ENCODE measurements around the gene CTSW.
A peak's percentile ranks its signal among the peaks of the same experiment; 100 is the strongest.

The CTSW gene

GRCh38 chr11:65920372-65920802 is 40.8 kb downstream of the CTSW start:
- H3K4me2 ChIP-seq = peak overlapping the region; percentile 96
- no peak for TF ChIP-seq CTCF (conservative IDR thresholded peaks at IDR 0.05; ENCODE audit: low read depth, low read length)
- H2AFZ ChIP-seq (ENCODE audit: low read depth) = no peak overlapping the region
- no peak overlapping the region for H3K4me3 ChIP-seq (IDR thresholded peaks at IDR 0.05; ENCODE audit: insufficient read depth, low read depth, low read length)
- H3K4me1 ChIP-seq (ENCODE audit: low read depth, poor library complexity, severe bottlenecking) = peaks cover 14% of the 10 kb centered on the region
- H3K79me2 ChIP-seq (ENCODE audit: insufficient read depth, low read depth) = peaks cover 13% of the 10 kb centered on the region; the same call in 1 of the 2 replicates
- no peaks in the 10 kb centered on the region for H3K36me3 ChIP-seq (ENCODE audit: insufficient read depth)
- H4K20me1 ChIP-seq (ENCODE audit: insufficient read depth) = no peaks in the 10 kb centered on the region
- H3K9ac ChIP-seq = peak overlapping the region; percentile 44; the same call in 1 of the 2 replicates
- H3K27me3 ChIP-seq (ENCODE audit: insufficient read depth, low read depth) = no peaks in the 10 kb centered on the region
- H3K27ac ChIP-seq = no peak overlapping the region

GRCh38 chr11:65921033-65921555 is 41.5 kb downstream of the CTSW start:
- Histone ChIP-seq H3K4me3 (IDR thresholded peaks at IDR 0.05; ENCODE audit: insufficient read depth, low read depth, low read length) (no peak overlapping the region), H3K36me3 (ENCODE audit: insufficient read depth) (no peaks in the 10 kb centered on the region), H3K4me2 (peak overlapping the region; percentile 96), H3K27ac (no peak overlapping the region), H3K79me2 (ENCODE audit: insufficient read depth, low read depth) (peaks cover 13% of the 10 kb centered on the region; the same call in 1 of the 2 replicates), H3K4me1 (ENCODE audit: low read depth, poor library complexity, severe bottlenecking) (peaks cover 14% of the 10 kb centered on the region), H4K20me1 (ENCODE audit: insufficient read depth) (no peaks in the 10 kb centered on the region), H3K9ac (no peak overlapping the region), H3K27me3 (ENCODE audit: insufficient read depth, low read depth) (no peaks in the 10 kb centered on the region), H2AFZ (ENCODE audit: low read depth) (no peak overlapping the region)
- no peak for TF ChIP-seq CTCF (conservative IDR thresholded peaks at IDR 0.05; ENCODE audit: low read depth, low read length)

GRCh38 chr11:65921876-65922275 is 42.2 kb downstream of the CTSW start:
- H3K27me3 ChIP-seq (ENCODE audit: insufficient read depth, low read depth) = no peaks in the 10 kb centered on the region

GRCh38 chr11:65922565-65922964 is 42.9 kb downstream of the CTSW start:
- Histone ChIP-seq H3K79me2 (ENCODE audit: insufficient read depth, low read depth) (peaks cover 10% of the 10 kb centered on the region; the same call in 1 of the 2 replicates), H3K9ac (no peak overlapping the region), H3K4me1 (ENCODE audit: low read depth, poor library complexity, severe bottlenecking) (peaks cover 26% of the 10 kb centered on the region), H3K4me2 (no peak overlapping the region), H3K27me3 (ENCODE audit: insufficient read depth, low read depth) (no peaks in the 10 kb centered on the region), H2AFZ (ENCODE audit: low read depth) (no peak overlapping the region), H4K20me1 (ENCODE audit: insufficient read depth) (no peaks in the 10 kb centered on the region), H3K36me3 (ENCODE audit: insufficient read depth) (no peaks in the 10 kb centered on the region), H3K4me3 (IDR thresholded peaks at IDR 0.05; ENCODE audit: insufficient read depth, low read depth, low read length) (no peak overlapping the region), H3K27ac (no peak overlapping the region)
- no peak for TF ChIP-seq CTCF (conservative IDR thresholded peaks at IDR 0.05; ENCODE audit: low read depth, low read length)

More at GRCh38 chr11:65921876-65922275, 42.2 kb downstream of the CTSW start:
- Histone ChIP-seq H3K4me1 (ENCODE audit: low read depth, poor library complexity, severe bottlenecking) (peaks cover 22% of the 10 kb centered on the region), H2AFZ (ENCODE audit: low read depth) (no peak overlapping the region), H4K20me1 (ENCODE audit: insufficient read depth) (no peaks in the 10 kb centered on the region), H3K36me3 (ENCODE audit: insufficient read depth) (no peaks in the 10 kb centered on the region), H3K9ac (no peak overlapping the region), H3K79me2 (ENCODE audit: insufficient read depth, low read depth) (peaks cover 13% of the 10 kb centered on the region; the same call in 1 of the 2 replicates), H3K4me2 (no peak overlapping the region), H3K27ac (no peak overlapping the region), H3K4me3 (IDR thresholded peaks at IDR 0.05; ENCODE audit: insufficient read depth, low read depth, low read length) (no peak overlapping the region)
- no peak for TF ChIP-seq CTCF (conservative IDR thresholded peaks at IDR 0.05; ENCODE audit: low read depth, low read length)
